HepG2 (cell line): ENCODE results near the gene DCPS. TPM values are rescaled to one million over a fixed set of nuclear protein-coding genes. Genes with fewer than 3 reads are reported as not detected.
"Not testable (repeated sequence)": the region's sequence is repeated elsewhere in the genome, so short reads cannot be mapped to it uniquely, and the experiment has no call there.

Experiments
- ATAC-seq: fragments of 200-7000 bp; cut with Tn5 transposase; 3 replicates; pipeline ENCODE4 v1.9.1; 2020; ENCODE audit warnings: mild to moderate bottlenecking, moderate library complexity
- BruUV-seq: library from RNA; stranded (reverse); fragments of 400-500 nt; replicated peaks from 2 replicates; lab custom pipeline; 2021; lab: Mats Ljungman, UMichigan
- CTCF ChIA-PET: fragments of 300-600 bp; formaldehyde crosslinking; extraction: SDS; loops from one replicate; lab custom pipeline; 2021; ENCODE audit warnings: low total read pairs, inconsistent platforms, low intra/inter-chr PET ratio; lab: Yijun Ruan, JAX
- POLR2A ChIA-PET: fragments of 350-600 bp; sonication (Branson Sonifier 250); formaldehyde crosslinking; loops from one replicate; lab custom pipeline; 2020; ENCODE audit warnings: antibody characterized with exemption, inconsistent platforms; lab: Yijun Ruan, JAX
- DNase-seq: peaks from one replicate; pipeline ENCODE4 v3.0.0-alpha.2; 2015; ENCODE audit warnings: low spot score
- FAIRE-seq: peaks from 3 replicates; lab custom pipeline; 2011; peaks lifted over from hg19 to GRCh38; lab: Jason Lieb, UNC
- H2AFZ ChIP-seq: one replicate; pipeline ENCODE4 v1.6.1; 2011; ENCODE audit warnings: low read length, inconsistent platforms
- H3K27ac ChIP-seq: fragments of 300-600 bp; 3 replicates; pipeline ENCODE4 v1.8.0; 2011; ENCODE audit warnings: mixed run types, mild to moderate bottlenecking, mixed read lengths, low read length, inconsistent platforms; ENCODE audit not compliant: insufficient read depth; ENCODE audit errors: extremely low read length
- H3K27me3 ChIP-seq, 2 experiments: fragments of 200-600 bp in 1 of 2; 2 replicates in 1 of 2; 3 replicates in 1 of 2; pipeline versions ENCODE4 v1.6.0 to v1.8.0; 2011; ENCODE audit warnings: low read length in 2 of 2, mild to moderate bottlenecking in 2 of 2, moderate library complexity in 2 of 2, inconsistent platforms in 1 of 2; ENCODE audit not compliant: insufficient read depth in 2 of 2, control insufficient read depth in 1 of 2
- H3K36me3 ChIP-seq, 2 experiments: fragments of 200-600 bp in 1 of 2; replicated peaks in 1 of 2; 2 replicates in 1 of 2; 3 replicates in 1 of 2; pipeline versions ENCODE4 v1.5.1 to v1.8.0; 2011; ENCODE audit warnings: low read length in 2 of 2, inconsistent platforms in 1 of 2; ENCODE audit not compliant: insufficient read depth in 2 of 2, control insufficient read depth in 1 of 2
- H3K4me1 ChIP-seq: 2 replicates; pipeline ENCODE4 v1.5.1; 2012; ENCODE audit warnings: low read length, inconsistent platforms; ENCODE audit not compliant: insufficient read depth
- H3K4me2 ChIP-seq: 2 replicates; pipeline ENCODE4 v1.6.0; 2011; ENCODE audit warnings: low read depth, low read length, inconsistent platforms
- H3K4me3 ChIP-seq, 3 experiments: fragments of 200-600 bp in 1 of 3; sonication (generic), shearing (Covaris generic) in 1 of 3; replicated peaks in 1 of 3; 2 replicates each; pipeline ENCODE4 v1.5.1; 2011 to 2016; ENCODE audit warnings: low read length in 3 of 3, inconsistent platforms in 2 of 3, low read depth in 2 of 3, mild to moderate bottlenecking in 2 of 3, control low read depth in 1 of 3, mixed read lengths in 1 of 3; ENCODE audit not compliant: insufficient read depth in 1 of 3
- H3K79me2 ChIP-seq: one replicate; pipeline ENCODE4 v1.6.1; 2011; ENCODE audit warnings: low read length, inconsistent platforms; ENCODE audit not compliant: insufficient read depth
- H3K9ac ChIP-seq: 2 replicates; pipeline ENCODE4 v1.6.0; 2011; ENCODE audit warnings: mild to moderate bottlenecking, low read depth, low read length, inconsistent platforms; ENCODE audit not compliant: insufficient read depth
- H3K9me3 ChIP-seq: 2 replicates; pipeline ENCODE4 v1.5.1; 2012; ENCODE audit warnings: mild to moderate bottlenecking, low read length
- H4K20me1 ChIP-seq: 2 replicates; pipeline ENCODE4 v1.6.0; 2011; ENCODE audit warnings: inconsistent platforms, mild to moderate bottlenecking, low read length, moderate library complexity; ENCODE audit not compliant: insufficient read depth
- JUND ChIP-seq: sonication (generic); formaldehyde crosslinking; IDR thresholded peaks from 2 replicates; pipeline ENCODE4 v1.8.0; 2022; ENCODE audit warnings: mild to moderate bottlenecking, missing genetic modification reagents
- WGBS: methylation state at CpG from one replicate; pipeline ENCODE4 v1.1.6; 2017; ENCODE audit warnings: low lambda C conversion rate; 5-methylcytosine and 5-hydroxymethylcytosine counted together
- in situ Hi-C: cut with HindIII; loops from 2 replicates; pipeline ENCODE4 v1.10.0; 2017; ENCODE audit warnings: low pct_unique_long_range_greater_than_20kb; ENCODE audit not compliant: extremely low pct_ligation_motif_present
- intact Hi-C: fragments of 100-400 bp; cut with micrococcal nuclease; formaldehyde crosslinking; loops from one replicate; pipeline ENCODE4 v1.10.0; 2022; ENCODE audit not compliant: unreplicated experiment
- polyA plus RNA-seq, 8 experiments: library from polyadenylated mRNA; depleted of rRNA in 3 of 8; stranded (reverse) in 7 of 8; unstranded in 1 of 8; fragments of >200 nt; fragmentation: Illumina TruSeq in 4 of 8; extraction: Trizol in 4 of 8; gene quantifications; 2 replicates each; pipeline versions ENCODE4 v1.2.1 to v1.2.3, GENCODE V29; 2011 to 2016; ENCODE audit warnings: low read depth in 4 of 8, missing spikeins in 1 of 8, mixed read lengths in 1 of 8; ENCODE audit not compliant: insufficient read depth in 1 of 8
- total RNA-seq, 5 experiments: library from RNA; depleted of rRNA; stranded (reverse); fragments of >200 nt; fragmentation: Illumina TruSeq; extraction: Trizol; gene quantifications; 2 replicates each; pipeline ENCODE4 v1.2.3, GENCODE V29; 2016; ENCODE audit warnings: low read depth in 1 of 5

The DCPS gene
- total and polyA plus RNA-seq, 2 of the 13 experiments (the other 11 are each of a cell fraction or from before 2014, with no cell fraction given): 21.9 to 22.5 TPM

DNA sequence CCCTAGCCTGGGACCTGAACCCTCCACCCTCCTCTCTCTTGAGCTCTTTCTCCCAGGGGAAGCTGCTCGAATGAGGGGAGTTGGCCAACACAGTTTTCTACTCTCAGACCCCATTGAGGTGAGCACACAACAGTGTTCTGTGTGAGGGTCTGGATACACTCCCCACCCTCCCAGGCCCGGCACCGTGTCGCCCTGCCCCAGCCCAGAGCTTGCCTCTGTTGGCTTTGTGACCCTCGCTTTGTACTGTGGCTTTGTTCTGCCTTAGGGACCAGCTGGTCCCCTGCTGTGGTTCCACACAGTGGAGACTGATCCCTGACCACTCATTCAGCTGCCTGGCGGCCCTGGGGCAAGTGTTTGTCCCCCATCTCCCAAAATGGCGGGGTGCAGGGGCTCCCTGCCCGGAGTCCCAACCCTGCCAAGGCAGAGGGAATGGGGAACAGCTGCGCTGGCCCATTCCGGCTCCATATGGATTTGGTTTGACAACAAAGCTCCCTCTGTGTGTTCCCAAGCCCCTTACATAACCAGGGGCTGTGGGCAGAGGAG, 59.9 kb downstream of the DCPS start (continued):
- no peak for TF ChIP-seq JUND
- TF ChIP-seq, all 625 proteins: peak for 0

DNA sequence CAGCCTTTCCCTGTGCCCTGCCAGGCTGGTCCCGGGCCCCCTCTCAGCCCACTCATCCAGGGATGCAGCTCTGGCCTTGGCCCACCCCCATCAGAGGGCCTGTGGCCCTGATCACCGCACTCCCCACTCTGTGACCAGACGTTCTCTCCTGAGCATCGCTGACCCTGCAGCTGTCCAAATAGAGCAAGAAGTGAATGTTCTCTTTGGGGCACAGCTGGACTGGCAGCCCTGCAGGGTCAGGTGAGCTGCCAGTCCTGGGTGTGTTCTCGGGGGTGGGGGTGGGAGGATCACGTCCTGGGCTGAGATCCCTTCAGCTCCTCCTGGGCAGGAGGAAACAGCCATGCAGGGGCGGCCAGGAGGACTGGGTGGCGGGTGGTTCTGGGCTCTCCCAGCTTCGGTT, 60.9 kb downstream of the DCPS start:
- WGBS: 92% methylated on average over 4 of the region's 9 CpGs
- H4K20me1 ChIP-seq, H3K27me3 ChIP-seq, H3K4me1 ChIP-seq, H2AFZ ChIP-seq, BruUV-seq, H3K79me2 ChIP-seq, H3K4me2 ChIP-seq, H3K9ac ChIP-seq, FAIRE-seq, H3K27ac ChIP-seq, in situ Hi-C loops, DNase-seq, CTCF ChIA-PET, H3K4me3 ChIP-seq, H3K36me3 ChIP-seq, POLR2A ChIA-PET, intact Hi-C loops, H3K9me3 ChIP-seq, ATAC-seq: not testable (repeated sequence)

DNA sequence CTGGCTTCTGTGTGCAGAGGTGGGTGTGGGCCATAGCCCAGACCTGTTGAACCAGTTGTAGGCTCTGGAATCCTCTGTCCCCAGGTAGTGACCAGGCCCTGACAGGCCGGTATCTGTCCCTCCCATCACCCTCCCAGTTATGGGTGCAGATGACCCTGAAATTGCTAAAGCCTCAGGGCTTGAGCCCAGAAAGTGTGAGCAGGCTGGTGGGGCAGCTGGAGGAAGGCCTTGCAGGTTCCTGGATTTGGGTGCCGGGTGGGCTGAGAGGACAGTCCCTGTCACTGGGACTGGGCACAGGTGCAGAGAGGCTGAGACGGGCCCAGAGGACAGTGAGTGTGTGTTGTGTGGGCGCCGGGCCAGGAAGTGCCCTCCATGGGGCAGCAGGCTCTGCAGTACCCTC, 61.6 kb downstream of the DCPS start:
- not testable (repeated sequence) for H3K4me1 ChIP-seq, BruUV-seq

More for the DNA sequence above, 61.6 kb downstream of the DCPS start:
- H3K9ac ChIP-seq, H3K9me3 ChIP-seq, H4K20me1 ChIP-seq, POLR2A ChIA-PET, intact Hi-C loops, in situ Hi-C loops, ATAC-seq, H3K27me3 ChIP-seq, FAIRE-seq, H3K27ac ChIP-seq, H2AFZ ChIP-seq, H3K4me3 ChIP-seq, CTCF ChIA-PET, DNase-seq, H3K4me2 ChIP-seq, H3K36me3 ChIP-seq, H3K79me2 ChIP-seq: not testable (repeated sequence)
- WGBS: no CpG with 5 or more reads among the region's 5 CpGs
